ELF-1 (cell line): ENCODE data around the gene MMP25.
"Not testable (repeated sequence)": the region's sequence is repeated elsewhere in the genome, so short reads cannot be mapped to it uniquely, and the experiment has no call there.

ENCODE experiments used
- DNase-seq: peaks from one replicate; pipeline ENCODE4 v3.0.0-alpha.2; 2016; ENCODE audit warnings: low read depth, low spot score

The MMP25 gene

GRCh38 chr16:3072576-3073263, 26.4 kb downstream of the MMP25 start:
- DNase-seq: not testable (repeated sequence)

DNA sequence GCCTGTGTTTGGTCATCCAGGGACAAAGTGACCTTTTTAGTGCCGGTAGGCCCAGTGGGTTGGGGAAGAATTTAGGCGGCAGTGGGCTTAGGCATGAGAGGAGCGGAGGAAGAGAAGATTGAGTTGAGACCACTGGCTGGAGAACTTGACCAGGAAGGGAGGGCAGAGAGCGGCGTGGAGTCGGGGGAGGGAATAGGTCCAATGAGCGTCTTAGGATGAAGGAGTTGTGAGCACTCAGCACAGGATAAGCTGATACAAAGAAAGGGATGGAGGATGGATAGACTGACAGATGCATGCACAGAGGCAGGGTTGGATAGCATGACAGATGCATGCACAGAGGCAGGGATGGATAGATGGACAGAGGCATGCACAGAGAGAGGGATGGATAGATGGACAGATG, 27.1 kb downstream of the MMP25 start:
- no peak for DNase-seq

DNA sequence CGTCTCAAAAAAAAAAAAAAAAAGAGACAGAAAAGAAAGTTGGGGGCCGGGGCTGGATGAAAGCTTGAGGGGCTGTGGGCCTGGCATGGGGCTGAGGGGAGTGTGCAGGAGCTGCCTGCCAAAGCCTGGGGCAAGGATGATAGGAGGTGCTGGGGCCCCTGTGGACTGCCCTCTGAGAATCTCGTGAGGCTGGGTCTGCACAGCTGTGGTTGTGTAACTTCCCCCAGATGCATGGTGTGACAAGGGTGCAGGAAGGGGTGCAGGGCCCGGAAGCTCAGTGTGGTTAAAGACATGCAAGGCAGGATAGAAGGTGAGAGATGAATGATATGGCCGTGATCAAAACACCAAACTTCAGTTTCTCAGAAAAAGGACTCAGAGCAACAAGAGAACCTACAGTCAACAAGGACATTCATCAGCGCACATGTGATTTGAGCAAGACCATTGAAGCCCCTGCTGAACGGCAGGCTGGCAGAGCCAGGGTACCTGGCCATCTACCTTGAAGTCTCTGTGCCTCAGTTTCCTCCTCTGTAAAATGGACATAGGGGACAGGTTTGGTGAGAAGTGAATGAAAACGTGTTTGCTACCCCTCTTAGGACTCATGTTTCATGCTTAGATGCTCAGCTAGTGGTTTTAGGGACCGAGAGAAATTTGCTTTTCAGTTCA, 28.6 kb downstream of the MMP25 start:
- no peak for DNase-seq

DNA sequence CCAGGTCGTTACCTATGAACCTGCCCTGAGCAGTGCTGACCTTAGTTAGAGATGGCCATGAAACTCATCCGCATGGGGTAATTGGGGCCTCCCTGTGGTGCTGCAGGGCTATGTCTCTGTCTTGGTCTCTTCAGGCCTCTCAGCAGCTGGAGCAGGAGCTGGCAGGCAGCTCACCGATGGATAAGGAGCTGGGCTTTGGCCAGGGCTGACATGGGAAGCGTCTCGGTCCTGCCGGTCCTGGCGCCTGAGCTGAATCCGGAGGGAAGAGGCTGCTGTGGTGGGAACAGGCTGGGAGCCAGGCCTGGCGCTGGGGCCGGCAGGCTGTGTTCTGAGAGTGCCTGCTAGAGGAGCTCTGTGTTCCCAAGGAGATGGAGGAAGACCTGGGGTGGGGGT, 29.2 kb downstream of the MMP25 start:
- peak; percentile 27 for DNase-seq

- DNase-seq: not testable (repeated sequence)
Observed at GRCh38 chr16:3075946-3076345, 29.6 kb downstream of the MMP25 start.

DNA sequence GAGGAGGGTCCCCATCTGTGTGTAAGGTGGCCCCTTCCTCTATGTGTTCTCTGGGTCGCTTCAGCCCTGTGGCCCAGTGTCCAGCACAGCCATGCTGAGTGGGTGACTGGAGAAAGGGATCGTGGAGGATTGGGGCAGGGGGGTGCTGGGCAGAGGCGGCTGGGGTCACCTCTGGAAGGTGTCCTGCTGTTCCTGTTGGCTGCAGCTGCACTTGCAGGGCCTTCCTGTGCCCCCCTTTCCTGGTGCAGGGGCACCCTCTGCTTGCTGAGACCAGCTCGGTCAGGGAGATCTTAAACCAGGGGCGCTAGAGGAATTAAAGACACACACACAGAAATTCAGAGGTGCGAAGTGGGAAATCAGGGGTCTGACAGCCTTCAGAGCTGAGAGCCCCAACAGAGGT, 30.2 kb downstream of the MMP25 start:
- no peak for DNase-seq

GRCh38 chr16:3080024-3080423, 33.7 kb downstream of the MMP25 start:
- DNase-seq: no peak

GRCh38 chr16:3081957-3082356, 35.6 kb downstream of the MMP25 start:
- not testable (repeated sequence) for DNase-seq

DNA sequence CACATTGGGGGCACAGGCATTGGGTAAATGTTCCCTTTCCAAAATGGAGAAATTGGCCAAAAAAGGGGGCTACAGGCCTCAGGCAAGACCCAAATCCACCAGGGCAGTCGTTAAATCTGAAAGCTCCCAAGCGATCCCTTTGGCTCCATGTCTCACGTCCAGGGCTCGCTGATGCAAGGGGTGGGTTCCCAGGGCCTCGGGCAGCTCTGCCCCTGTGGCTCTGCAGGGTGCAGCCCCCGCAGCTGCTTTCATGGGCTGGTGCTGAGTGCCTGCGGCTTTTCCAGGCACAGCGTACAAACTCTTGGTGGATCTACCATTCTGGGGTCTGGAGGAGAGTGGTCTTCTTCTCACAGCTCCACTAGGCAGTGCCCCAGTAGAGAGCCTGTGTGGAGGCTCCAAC, 37.0 kb downstream of the MMP25 start:
- not testable (repeated sequence) for DNase-seq

GRCh38 chr16:3084491-3084890, 38.1 kb downstream of the MMP25 start:
- DNase-seq: no peak

DNA sequence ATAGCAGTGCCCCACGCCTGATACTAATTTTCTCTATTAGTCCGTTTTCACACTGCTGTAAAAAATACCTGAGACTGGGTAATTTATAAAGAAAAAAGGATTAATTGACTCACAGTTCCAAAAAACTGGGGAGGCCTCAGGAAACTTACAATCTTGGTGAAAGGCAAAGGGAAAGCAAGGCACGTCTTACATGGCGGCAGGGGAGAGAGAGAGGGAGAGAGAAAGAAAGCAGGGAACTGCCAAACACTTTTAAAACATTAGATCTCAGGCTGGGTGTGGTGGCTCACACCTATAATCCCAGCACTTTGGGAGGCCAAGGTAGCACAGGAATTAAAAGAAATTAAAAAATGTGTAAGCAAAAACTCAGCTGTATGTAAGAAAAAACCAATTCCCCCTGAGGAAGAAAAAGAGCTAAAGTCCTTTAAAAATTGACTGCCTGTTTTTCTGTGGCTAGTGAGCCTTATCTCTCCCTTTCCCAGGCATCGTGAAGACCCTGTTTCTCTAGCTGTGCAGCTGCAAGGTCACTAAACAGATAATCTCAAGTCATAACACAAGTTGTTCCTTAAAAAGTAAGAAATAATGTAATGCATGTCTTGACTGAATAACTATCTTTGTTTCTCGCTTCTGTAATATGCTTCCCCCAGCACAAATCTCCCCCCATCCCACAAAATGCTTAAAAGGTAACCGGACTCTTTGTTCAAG, 38.8 kb downstream of the MMP25 start:
- no peak for DNase-seq

DNA sequence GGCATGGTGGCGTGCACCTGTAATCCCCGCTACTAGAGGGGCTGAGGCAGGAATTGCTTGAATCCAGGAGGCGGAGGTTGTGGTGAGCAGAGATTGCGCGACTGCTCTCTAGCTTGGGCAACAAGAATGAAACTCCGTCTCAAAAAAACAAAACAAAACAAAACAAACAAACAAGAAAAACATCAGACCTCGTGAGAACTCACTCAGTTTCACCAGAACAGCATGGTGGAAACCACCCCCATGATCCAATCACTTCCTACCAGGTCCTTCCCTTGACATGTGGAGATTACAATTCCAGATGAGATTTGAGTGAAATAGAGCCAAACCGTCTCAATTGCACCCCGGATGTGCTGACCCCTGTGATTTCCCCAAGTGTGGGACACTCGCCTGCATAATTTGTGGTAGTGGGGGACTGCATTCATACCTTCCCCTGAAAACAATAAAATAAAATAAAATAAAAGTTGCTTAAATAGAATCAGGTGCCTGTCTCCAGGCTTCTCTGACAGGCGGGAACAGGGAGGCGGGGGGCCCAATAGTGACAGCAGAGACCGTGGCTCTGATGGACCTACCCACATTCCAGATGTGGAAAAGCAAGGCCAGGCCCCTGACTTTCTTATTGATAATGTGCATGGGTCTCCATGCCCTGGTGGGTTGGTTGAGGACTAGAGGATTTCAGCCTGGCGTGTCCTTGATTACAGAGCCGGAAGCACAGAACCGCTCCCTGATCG, 39.7 kb downstream of the MMP25 start:
- no peak for DNase-seq

DNA sequence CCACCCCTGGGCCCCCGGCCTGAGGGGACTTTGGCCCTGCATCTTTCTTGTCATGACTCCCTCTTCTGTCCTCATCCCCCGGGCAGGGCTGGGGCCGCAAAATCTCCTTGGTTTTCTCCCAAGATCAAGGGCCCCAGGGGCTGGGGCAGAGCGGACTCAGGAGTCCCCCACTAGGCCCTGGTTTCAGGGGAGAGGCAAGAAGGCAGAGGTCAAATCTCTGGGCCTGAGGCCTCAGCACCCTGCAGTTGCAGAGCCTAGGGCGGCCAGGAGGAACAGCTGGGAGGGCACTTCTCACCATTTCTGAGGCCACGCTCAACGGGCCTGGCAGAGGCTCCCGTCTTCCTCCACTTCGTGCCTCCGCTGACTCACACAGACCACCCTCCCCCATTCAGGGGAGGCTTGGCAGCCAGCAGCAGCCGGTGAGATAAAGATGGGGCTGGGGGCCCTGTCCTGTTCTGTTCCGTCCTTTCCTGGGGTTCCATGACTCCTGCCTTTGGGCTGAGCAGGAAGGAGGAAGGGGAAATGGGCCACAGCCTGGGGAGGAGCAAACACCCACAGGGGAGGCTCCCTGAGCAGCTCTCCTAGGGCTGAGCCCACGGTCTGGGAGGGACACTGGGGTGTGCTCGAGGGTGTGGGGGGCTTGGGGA, 40.4 kb downstream of the MMP25 start:
- DNase-seq: no peak

GRCh38 chr16:3087243-3088235, 41.2 kb downstream of the MMP25 start:
- DNase-seq: peak; percentile 62

- no peak for DNase-seq
Observed at GRCh38 chr16:3088450-3088849, 42.1 kb downstream of the MMP25 start.

DNA sequence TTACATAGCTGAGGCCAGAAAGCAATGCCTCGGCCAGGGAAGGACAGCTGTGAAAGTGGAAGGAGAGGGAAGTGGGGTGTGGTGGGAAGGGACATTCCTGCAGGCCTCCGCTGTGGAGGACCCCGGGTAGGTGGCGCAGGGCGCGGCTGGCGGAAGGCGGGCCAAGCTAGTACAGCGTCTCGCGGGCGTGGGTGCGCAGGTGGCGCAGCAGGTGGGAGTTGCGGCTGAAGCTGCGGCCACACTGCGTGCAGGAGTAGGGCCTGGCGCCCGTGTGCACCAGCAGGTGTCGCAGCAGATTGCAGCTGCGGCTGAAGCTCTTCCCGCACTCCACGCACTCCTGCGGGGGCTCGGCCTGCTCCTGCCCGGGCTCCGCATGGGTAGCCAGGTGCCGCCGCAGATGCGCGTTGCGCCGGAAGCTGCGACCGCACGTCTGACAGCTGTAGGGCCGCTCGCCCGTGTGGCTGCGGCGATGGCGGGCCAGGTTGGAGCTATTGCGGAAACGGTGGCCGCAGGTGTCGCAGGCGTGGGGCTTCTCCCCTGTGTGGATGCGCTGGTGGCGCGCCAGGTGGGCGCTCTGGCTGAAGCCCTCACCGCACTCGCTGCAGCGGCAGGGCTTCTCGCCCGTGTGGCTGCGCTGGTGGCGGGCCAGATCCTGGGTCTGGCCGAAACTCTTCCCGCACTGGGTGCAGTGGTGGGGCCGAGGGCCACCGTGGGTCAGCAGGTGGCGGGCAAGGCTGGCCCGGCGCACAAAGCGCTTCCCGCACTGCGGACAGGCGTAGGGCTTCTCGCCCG, 42.8 kb downstream of the MMP25 start:
- no peak for DNase-seq

DNA sequence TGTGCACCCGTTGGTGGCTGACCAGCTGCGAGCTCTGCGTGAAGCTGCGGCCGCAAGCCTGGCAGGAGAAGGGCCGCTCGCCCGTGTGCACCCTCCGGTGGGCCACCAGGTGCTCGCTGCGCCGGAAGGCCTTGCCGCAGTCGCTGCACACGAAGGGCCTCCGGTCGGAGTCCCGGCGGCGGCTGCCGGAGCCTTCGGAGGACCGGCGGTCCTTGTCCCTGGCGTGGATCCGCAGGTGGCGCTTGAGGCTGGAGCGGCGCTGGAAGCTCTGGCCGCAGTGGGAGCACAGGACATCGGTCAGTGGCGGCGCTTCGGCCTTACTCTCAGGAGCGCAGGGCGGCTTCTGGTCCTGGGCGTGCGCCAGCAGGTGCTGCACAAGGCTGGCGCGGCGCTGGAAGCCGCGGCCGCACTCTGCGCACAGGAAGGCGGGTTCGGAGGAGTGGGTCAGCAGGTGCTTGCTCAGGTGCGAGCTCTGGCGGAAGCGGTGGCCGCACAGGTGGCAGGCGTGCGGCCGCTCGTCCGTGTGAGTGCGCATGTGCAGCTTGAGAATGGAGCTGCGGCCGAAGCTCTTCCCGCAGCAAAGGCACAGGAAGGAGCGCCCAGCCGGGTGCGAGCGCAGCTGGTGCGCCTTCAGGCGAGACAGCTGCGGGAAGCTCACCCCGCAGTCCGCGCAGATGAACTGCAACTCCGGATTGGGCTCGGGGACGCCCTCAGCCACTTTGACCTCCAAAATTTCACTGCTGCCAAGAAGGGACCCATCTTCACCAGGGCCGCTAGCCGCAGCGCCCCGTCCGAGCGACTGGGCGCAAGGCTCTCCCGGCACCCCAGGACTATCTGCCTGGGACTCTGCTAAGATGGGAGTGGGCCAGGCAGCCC, 43.6 kb downstream of the MMP25 start:
- no peak for DNase-seq

DNA sequence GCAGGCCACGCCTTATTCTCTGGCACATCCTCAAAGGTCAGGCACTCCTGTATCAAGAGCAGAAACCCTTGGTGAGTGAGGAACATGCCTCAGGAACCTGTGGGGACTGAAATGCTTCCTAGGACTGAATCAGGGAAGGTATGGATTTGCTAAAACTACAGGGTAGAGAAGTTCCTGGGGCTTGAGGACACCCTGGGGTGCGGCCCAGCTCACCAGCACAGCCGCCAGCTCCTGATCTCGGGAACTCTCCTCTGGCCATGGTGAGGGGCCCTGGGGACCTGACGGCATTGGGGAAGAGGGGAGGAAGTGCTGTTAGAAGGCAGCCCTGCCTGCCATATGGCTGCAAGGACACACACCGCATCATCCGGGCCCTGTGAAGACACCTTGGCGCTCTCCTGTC, 45.2 kb downstream of the MMP25 start:
- no peak for DNase-seq

DNA sequence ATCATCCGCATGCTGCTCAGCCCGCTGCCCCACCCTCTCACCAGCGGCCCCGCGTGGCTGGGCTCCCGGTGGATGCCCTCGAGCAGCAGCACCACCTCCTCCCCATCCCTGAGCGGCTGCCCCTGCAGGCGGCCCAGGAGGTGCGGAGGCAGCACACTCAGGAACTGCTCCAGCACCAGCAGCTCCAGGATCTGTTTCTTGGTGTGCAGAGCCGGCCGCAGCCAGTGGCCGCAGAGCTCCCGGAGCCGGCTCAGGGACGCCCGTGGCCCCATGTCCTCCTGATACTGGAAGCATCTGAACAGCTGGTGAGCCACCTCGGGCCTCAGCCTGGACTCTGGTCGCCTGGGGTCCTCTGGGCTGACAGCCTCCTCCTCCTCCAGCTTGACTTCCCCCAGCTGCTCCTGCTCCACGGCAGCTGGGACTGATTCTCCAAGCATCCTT, 46.2 kb downstream of the MMP25 start:
- no peak for DNase-seq
